GM19035 (cell line): ENCODE data around the gene SRP72.
"Not testable (repeated sequence)": the region's sequence is repeated elsewhere in the genome, so short reads cannot be mapped to it uniquely, and the experiment has no call there.

Source experiments
- ATAC-seq: cut with Tn5 transposase; IDR thresholded peaks from one replicate; pipeline ENCODE4 v1.9.1; 2021; ENCODE audit not compliant: unreplicated experiment

The SRP72 gene

GRCh38 chr4:56465599-56466295 lies 1.7 kb upstream of the SRP72 start:
- ATAC-seq = no peak

- ATAC-seq = not testable (repeated sequence)
These were observed 1.1 kb upstream of the SRP72 start for GRCh38 chr4:56466296-56466761.

- ATAC-seq = no peak
These were observed 520 bp upstream of the SRP72 start for GRCh38 chr4:56466910-56467283.

- ATAC-seq = peak; percentile 55
These were observed 643 bp downstream of the SRP72 start for GRCh38 chr4:56468097-56468422.

- no peak for ATAC-seq
These were observed 2.2 kb downstream of the SRP72 start for GRCh38 chr4:56469489-56470210.

- ATAC-seq = no peak
These were observed 8.5 kb downstream of the SRP72 start for GRCh38 chr4:56475917-56476316.

GRCh38 chr4:56477192-56477702 lies 9.8 kb downstream of the SRP72 start:
- ATAC-seq = no peak

GRCh38 chr4:56480691-56481090 lies 13.3 kb downstream of the SRP72 start:
- ATAC-seq = no peak

- ATAC-seq = no peak
These were observed 28.8 kb downstream of the SRP72 start for GRCh38 chr4:56496241-56496640.

GRCh38 chr4:56505269-56506130 lies 38.1 kb downstream of the SRP72 start, which contains the start of gene ARL9:
ARL9 (plus strand) TSS chr4:56505791; CDS start chr4:56505863, 72 bp downstream.
- peak; percentile 58 for ATAC-seq

GRCh38 chr4:56511098-56511497 lies 43.7 kb downstream of the SRP72 start:
- ATAC-seq = no peak

- no peak for ATAC-seq
These were observed 44.7 kb downstream of the SRP72 start for GRCh38 chr4:56512166-56512565.

- ATAC-seq = no peak
These were observed 46.1 kb downstream of the SRP72 start for GRCh38 chr4:56513517-56513916.

GRCh38 chr4:56530269-56531148 lies 63.1 kb downstream of the SRP72 start:
- ATAC-seq = peak; percentile 89

GRCh38 chr4:56531149-56531770 lies 63.8 kb downstream of the SRP72 start:
- ATAC-seq = no peak

GRCh38 chr4:56531823-56532222 lies 64.4 kb downstream of the SRP72 start:
- ATAC-seq = no peak

- ATAC-seq = no peak
These were observed 64.8 kb downstream of the SRP72 start for GRCh38 chr4:56532239-56532638.

GRCh38 chr4:56535915-56536314 lies 68.5 kb downstream of the SRP72 start:
- ATAC-seq = no peak

GRCh38 chr4:56537147-56537546 lies 69.7 kb downstream of the SRP72 start:
- ATAC-seq = no peak

GRCh38 chr4:56540826-56541225 lies 73.4 kb downstream of the SRP72 start:
- ATAC-seq = no peak
